HG03064 (cell line): Measurements from ENCODE around the gene CCDC157.

Experiments used
- ATAC-seq: cut with Tn5 transposase; IDR thresholded peaks from one replicate; pipeline ENCODE4 v1.9.1; 2021; ENCODE audit warnings: low read depth; ENCODE audit not compliant: unreplicated experiment

The CCDC157 gene

DNA sequence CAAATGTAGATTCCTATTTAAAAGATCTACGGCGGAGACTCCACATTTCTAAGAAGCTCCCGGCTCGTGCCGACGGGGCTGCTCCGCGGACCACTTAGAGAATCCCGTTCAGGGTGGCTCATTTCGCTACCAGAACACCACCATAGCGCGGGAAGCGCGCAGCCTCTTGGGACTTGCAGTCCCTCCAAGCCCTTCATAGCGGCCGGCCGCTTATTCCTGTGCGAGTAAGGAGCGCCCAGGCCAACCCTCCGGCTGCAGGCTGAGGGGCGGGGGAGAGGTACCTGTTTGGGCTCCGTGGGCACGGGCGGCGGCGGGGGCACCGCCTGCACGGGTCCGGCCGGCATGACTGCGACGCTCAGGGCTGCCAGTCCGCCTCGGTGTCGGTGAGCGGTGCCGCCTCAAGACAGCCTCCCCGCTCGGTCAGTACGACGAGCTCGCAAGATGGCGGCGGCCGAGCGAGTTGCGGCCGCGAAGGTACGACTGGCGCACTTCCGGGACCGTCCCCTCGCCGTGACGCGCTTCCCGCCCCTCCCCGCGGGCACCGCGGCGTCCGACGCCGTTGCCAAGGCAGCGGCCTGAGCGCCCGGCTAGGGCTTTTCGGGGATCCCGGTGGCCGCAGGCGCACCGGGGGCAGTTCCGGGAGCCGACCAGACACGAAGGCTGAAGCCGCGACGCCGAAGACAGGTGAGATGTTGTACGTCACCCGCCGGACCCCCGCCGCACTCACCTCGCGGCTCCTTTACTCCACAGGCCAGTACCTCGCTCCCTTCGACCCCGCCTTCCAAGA, at the start of gene CCDC157, which contains the start of gene SF3A1:
Gene CCDC157, plus strand, starts transcription at position 559 of the 787 bp plus-strand sequence. CDS start 8,994 bp downstream, outside the sequence.
Gene SF3A1, minus strand, starts transcription at position 446 of the 787 bp plus-strand sequence. Its CDS starts 102 bp downstream, at position 344.
- ATAC-seq, result peak; percentile 83

DNA sequence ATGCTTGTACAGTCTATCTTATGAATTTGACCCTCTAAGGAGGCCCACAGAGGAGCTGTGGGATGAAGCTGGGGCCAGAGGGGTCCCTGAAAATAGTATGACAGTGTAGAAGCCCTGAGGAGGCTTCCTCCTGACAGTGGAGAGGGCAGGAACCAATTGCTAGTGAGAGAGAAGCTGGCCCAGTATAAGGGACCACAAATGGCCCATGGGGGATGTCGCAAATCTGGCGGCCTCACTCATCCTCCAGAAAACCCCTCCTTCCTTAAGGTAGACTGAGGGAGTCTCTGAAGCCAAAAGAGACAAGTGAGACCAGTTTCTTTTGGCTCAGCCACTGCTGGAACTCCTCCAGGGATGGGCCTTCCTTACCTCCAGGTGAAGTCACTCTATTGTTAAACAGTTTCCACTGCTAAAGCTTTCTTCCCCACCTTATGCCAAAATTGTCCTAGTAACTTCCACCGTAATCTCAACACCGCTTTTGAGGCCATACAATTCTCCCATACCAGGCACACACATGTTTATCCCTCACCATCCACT, 49.7 kb upstream of the CCDC157 start:
- ATAC-seq, result no peak

DNA sequence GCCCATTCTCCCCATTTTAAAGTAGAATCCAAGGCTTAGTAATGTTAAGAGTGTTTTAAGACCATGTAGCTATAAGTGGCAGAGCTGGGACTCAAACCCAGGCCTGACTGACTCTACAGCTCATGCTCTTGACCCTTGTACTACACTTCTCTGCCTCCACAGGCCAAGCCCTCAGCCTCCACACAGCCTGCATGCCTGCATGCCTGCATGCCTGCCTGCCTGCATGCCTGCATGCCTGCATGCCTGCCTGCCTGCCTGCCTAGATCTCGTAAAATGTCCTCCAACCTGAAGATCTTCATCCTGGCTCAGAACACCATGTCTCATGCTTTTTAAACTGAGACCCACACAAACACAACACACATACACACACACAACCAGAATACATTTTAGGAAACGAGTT, 48.7 kb upstream of the CCDC157 start:
- no peak for ATAC-seq

DNA sequence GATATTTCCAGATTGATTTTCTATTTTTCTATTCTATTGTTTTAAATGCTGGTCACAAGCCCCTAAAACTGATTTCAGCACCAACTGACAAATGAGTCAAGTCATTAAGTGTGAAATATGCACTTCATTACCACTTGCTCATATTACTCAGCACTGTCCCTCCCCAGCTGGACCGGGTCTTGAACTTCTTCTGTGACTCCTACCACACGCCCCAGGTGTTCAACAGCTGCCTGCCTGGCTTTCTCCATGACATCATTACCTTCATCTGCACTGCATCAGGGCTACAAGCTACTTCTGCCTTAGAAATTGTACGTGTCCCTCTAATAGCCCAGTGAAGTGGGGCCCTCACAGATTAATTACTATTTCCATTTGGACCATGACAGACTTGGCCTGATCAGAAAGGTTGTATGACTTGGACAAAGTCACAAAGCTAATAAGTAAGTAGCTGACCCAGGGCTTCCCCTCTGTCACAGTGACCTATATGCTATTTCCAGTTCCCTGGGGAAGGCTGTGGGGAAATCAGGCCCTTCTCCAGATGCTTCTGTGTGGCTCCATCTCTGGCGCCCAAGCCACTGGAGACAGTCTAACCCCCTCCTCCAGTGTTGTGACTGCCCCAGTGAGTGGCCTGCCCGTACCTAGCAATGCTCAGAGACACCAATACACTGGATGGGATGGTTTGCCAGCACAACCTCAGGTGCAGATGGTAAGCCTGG, 48.1 kb upstream of the CCDC157 start:
- no peak for ATAC-seq

DNA sequence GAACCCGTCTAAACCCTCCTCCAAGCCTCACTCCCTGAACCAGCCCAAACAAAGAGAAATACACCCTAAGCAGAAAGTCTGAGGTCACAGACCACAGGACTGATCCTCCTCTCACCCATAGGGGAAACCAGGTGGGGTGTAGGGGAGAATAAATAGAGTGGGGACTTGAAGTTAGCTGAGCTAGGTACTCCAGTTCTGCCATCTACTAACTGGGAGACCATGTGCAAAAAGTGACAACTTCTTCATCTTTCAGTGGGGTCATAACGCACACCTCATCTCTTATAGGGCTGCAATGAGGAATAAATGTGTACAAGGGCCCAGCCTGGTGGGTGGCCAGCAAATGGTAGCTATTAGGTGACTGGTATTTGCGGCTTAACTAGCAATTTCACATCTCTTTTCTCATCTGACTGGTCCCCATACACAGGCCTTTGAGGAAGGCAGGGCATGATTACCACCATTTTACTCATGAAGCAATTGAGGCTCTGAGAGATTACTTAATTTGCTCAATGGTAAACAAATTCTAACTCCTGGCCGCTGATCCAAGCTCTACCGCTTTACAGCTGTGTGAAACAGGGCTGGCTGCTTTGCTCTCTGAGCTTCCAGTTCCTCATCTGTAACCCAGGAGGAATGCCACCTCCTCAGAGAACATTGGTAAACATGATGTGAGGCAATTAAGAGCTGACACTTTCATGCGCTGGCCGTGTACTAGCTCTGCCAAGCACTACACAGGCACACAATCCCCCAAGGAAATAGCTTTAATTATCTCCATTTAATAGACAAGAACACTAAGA, 46.7 kb upstream of the CCDC157 start:
- no peak for ATAC-seq

DNA sequence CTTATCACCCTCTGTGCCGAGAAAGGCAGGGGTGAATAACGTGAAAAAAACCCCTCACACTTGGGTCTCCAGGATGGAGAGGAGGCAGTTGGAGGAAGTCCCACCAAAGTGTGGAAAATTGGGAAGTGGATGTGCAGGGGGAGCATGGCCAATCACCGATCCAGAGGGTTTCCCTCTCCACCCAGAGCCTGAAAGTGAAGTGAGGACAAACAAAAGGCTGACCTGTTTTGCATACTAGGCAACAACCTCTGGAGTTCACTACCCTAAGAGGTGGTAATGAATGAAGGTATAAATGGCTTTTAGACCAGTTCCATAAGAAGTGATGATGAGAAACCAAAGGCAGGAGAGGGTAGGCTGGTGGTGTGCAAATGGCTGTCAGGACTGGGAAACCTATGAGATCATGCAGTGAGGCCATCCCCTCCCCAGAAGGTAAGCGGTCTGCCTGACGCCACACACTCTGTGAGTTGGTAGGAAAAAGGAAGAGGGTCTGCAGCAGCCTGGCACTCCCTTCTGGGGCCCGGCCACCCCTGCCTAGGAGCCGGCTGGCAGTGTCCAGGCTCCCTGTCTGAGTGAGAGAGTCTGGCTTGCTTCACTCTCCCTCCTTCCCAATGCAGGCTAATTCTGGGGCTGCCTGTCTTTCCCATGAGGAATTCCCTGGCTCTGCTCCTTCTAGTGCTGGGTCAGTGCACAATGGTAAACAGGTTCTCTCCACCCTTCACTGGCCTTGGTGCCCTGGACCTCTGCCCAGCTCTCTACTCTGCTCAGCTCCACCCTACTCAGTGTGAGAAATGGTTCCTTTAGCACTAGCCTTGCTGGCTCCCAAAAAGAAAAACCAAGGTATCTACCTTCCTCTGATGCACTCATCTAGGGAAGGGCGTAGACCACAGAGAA, 45.7 kb upstream of the CCDC157 start:
- no peak for ATAC-seq

DNA sequence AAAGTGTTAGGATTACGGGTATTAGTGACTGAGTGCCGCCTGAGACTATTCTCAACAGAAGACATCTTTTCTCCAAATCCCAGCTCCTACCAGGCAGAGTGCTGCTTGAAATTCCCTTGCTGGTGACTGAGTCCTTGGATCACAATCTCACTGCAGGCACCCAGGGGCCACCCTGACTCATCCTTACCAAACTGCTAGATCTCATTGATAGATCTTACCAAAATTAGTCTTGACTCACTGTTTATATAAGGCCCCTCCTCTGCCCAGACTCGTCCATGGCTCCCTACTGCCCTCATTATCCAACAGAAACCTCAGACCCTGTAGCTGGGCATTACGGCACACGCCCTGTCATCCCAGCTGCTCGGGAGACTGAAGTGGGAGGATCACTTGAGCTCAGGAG, 44.8 kb upstream of the CCDC157 start:
- no peak for ATAC-seq

DNA sequence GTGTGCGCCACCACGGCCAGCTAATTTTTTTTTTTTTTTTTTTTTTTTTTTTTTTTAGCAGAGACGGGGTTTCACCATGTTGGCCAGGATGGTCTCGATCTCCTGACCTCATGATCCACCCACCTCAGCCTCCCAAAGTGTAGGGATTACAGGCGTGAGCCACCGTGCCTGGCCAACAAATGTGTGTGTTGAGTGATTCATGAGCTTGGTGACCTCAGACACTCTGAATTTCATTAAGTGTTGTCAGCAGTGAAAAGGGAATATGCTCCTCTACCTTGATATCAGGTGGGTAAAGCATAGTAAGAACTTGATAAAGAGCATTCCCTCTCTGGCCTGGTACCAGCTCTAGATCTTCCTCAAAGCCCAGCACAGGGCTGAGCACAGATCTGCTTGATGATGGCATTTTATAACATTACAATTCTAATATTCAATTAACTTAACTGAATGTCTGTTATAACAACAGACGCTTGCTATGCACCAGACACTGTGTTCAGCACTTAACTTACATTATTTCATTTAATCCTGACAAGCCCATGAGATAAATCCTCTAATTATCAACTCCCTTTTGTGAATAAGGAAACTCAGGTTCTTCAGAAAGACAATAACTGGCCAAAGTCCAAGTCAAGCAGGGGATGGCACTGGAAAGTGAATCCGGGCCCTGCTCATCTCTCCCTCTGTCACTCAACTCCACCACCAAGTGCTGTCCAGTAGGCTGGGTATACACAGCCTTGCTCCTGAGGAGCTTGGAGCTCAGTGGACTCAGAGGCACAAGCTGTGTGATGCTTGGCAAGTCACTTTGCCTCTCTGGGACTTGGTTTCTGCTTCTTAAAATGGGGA, 43.1 kb upstream of the CCDC157 start:
- no peak for ATAC-seq

DNA sequence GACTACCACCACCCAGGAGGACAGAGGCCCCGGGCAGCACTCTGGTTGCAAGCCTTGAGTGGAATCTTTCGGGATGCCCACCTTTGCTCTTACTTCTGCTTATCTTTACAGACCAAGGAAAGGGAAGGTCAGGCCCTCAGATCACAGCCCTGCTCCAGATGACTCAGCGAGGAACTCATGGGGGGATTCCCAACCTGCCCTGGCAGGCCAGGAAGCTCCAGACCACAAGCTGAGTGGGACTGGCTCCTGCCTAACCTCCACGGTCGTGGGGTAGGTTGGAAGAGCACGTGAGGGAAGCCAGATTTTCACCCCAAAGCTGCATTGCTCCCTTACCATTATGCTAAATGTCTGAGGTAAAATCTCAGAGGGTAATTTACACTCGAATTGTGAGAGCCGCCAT, 41.9 kb upstream of the CCDC157 start:
- ATAC-seq, result no peak

DNA sequence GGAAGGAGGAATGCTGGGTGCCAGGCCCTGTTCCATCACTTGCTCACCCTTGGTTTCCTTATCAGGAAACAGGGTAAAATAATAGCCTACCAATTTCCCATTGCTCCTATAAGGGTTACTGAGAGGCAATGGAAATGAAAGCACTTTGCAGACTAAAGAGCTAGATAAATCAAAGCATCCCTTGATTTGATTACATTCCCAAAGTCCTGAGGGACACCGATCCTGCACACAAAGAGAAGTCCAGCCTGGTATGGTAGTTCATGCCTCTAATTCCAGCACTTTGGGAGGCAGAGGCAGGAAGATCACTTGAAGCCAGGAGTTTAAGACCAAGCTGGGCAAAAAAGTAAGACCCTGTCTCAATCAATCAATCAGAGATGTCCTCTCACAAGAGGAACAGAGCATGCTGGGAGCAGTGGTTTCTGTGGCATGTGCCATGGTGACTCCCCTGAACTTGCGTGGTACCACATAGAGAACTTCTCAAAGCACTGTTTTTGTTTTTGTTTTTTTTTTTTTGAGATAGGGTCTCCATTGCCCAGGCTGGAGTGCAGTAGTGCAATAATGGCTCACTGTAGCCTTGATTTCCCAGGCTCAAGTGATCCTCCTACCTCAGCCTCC, 40.7 kb upstream of the CCDC157 start:
- no peak for ATAC-seq

DNA sequence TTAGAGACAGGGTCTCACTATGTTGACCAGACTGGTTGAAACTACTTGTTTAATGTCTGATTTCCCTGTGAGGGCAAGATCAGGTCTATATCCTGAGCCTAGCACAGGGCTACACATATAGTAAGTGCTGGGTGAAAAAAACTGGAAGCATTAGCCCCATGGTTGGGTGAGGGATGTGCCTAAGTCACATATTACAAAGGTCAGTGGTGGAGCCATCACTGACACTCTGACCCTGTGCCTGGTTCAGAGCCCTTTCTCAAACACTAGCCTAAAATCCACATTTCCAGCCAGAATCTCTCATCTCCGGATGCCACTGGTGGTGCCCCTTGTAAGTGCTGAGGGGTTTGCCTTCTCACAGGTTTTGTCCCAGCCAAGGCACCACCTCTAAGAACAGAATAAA, 39.0 kb upstream of the CCDC157 start:
- ATAC-seq, result no peak

DNA sequence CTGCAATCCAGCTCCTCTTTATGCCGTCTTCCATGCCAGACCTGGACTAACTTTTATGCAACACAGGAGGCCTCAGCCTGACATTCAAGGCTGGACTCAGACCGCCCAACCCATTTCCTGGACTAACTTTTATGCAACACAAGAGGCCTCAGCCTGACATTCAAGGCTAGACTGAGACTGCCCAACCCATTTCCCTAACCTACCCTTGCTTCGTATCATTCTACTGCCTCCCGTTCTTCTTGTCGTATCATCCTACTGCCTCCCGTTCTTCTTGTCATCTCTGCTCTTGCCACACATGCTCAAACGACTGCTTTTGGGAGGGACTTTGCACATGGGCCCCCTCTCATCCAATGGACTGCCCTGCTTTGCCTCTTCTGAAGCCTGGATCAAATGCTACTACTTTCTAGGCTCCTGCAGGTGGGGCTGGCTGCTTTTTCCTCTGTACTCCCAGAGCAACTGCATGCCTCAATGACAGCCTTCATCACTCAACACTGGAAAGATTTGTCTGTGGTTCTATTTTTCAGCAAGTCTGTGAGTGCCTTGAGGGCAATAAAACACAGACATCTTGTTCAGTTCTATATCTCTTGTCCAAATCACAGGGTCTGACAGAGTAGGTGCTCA, 37.9 kb upstream of the CCDC157 start:
- no peak for ATAC-seq

DNA sequence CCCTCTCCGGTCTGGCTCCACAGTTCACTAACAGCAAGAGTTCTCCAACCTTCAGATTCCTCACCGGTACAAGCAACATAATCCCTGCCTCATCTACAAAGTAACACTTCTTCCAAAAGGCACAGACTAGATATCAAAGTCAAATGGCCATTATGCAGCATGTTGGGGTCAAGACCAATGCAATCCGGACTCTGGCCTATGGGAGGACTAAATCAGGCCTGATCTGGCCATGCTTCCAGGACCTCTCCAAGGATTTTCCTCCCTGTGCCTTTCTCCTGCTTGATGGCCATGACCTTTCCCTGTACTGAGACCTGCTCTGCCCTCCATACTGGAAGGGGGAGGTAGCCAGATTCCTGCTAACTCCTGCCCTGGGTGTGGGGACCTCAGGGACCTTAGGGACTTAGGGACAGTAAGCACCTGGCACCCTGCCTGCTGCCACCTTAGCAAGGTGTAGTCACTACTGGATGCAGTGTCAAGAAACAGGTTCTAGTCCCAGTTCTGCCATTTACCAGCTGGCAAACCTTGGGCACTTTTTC, 36.7 kb upstream of the CCDC157 start:
- ATAC-seq, result no peak

DNA sequence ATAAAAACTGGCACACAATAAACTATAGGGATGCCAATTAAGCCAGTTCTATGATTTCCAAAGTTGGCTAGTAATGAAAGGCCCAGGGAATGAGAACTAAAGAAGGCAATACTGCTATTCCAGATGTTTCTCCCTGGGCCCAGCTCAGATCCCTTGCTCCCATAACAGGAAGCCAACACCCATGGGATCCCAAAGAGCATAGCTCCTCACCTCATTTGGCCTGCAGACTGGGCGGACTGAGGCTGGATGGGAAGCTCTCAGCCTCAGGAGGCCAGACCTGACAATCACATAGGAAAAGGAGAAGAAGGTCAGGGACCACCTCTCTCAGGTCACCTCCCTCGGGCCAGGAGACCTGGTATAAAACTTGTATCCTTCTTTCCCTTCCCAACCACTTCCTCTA, 35.3 kb upstream of the CCDC157 start:
- no peak for ATAC-seq

DNA sequence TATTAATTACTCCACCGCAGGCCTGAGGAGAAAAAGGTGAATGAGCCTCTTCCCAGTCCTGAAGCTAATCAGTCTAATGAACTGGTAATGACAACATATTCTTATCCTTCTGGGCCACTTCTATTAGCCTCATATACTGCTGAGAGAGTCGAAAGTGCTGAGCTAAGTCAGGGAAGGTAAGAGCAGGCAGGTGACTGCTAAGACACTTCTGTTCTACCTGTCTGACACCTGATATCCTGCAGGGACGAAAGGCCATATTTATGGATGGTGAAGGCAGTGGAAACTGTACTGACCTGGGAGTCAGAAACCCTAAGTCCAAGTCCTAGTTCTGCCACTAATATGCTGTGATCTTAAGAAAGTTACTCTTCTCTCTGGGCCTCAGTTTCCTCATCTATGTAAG, 33.6 kb upstream of the CCDC157 start:
- ATAC-seq, result no peak

DNA sequence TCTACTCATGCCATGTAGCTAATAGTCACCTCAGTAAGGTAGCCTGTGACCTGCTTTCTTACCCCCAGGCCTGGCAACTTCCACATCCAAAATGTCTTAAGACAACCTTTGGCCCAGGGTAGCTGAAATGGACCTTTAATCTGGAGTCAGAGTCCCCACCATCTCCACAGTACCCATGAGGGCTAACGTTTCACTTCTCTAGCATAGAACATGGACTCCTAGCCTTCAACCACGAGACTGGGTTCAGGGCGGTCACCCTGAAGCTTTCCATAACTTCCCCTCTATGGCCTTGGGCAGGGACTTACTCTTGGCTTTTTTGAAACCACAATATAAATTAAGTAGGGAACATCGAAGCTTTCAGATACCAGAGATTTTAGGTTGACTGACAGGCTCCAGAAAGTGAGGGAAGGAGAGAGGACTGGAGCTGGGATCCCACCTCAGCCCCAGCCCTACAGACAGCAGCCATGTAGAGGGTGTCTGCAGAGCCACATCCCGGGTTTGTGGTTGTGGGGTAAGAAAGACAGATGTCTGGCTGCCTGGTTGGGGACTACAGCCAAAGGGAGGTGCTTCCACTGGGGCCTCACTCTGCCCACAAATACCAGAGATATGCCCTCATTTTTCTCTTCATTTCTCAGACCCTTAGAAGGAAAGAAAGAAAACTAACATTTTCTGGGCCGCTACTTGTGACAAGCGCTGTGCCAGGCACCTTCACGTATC, 32.6 kb upstream of the CCDC157 start:
- no peak for ATAC-seq

DNA sequence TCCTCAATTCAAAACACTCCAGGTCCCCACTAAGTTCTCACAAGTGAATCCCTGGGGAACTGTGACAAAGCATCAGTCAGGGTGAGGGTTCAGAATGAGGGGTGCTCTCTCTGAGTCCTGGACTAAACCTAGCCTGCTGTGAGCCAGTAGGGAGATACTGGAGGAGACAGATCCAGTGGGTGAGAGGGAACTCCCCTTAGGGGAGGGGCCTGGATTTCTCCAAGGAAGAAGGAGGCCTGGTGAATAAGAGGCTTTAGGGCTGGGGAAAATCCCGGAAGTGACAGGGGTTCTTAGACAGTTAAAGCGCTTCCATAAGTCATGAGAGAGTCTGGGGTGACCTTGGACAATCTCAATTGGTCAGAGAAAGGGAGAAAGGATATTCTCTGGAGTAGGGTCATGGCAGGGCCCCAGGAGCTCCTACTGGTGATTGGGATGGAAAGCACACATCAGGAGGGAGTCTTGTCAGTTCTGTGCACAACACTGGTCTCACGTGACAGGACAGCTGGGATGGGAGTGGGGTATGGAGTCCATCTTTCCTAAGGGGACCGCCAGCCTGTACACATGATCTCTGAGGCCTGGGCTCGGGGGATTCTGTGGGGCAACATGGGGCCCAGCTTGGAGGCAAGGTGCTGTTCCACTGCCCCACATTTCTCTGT, 31.6 kb upstream of the CCDC157 start:
- ATAC-seq, result no peak
